Astrocyte (in vitro differentiated cells and primary cell): Measurements from ENCODE around the gene STON2. TPM values are rescaled to one million over a fixed set of nuclear protein-coding genes. Genes with fewer than 3 reads are reported as not detected.

Experiments used
- DNase-seq: peaks from one replicate; pipeline ENCODE4 v3.0.0-alpha.2; 2010; ENCODE audit warnings: low read depth
- FAIRE-seq: peaks from 2 replicates; lab custom pipeline; 2011; peaks lifted over from hg19 to GRCh38; lab: Jason Lieb, UNC
- H2AFZ ChIP-seq: 2 replicates; pipeline ENCODE4 v1.6.0; 2012; ENCODE audit warnings: low read depth, low read length, inconsistent platforms
- H3K27ac ChIP-seq: 2 replicates; pipeline ENCODE4 v1.5.1; 2011; ENCODE audit warnings: low read depth, low read length, inconsistent platforms
- H3K27me3 ChIP-seq: 2 replicates; pipeline ENCODE4 v1.6.0; 2011; ENCODE audit warnings: low read length, inconsistent platforms; ENCODE audit not compliant: insufficient read depth
- H3K36me3 ChIP-seq: 2 replicates; pipeline ENCODE4 v1.5.1; 2011; ENCODE audit warnings: low read length, inconsistent platforms; ENCODE audit not compliant: insufficient read depth
- H3K4me1 ChIP-seq: 2 replicates; pipeline ENCODE4 v1.5.1; 2011; ENCODE audit warnings: low read length, inconsistent platforms; ENCODE audit not compliant: insufficient read depth
- H3K4me2 ChIP-seq: 2 replicates; pipeline ENCODE4 v1.6.0; 2012; ENCODE audit warnings: low read length, inconsistent platforms
- H3K4me3 ChIP-seq: 2 replicates; pipeline ENCODE4 v1.5.1; 2011; ENCODE audit warnings: low read depth, mild to moderate bottlenecking, low read length, inconsistent platforms; ENCODE audit not compliant: insufficient read depth
- H3K79me2 ChIP-seq: 2 replicates; pipeline ENCODE4 v1.6.0; 2012; ENCODE audit warnings: mild to moderate bottlenecking, low read length, inconsistent platforms; ENCODE audit not compliant: insufficient read depth
- H3K9ac ChIP-seq: 2 replicates; pipeline ENCODE4 v1.6.0; 2012; ENCODE audit warnings: mild to moderate bottlenecking, low read length, inconsistent platforms
- H3K9me3 ChIP-seq: 2 replicates; pipeline ENCODE4 v1.5.1; 2012; ENCODE audit warnings: low read depth, mild to moderate bottlenecking, low read length, inconsistent platforms; ENCODE audit not compliant: insufficient read depth
- H4K20me1 ChIP-seq: 2 replicates; pipeline ENCODE4 v1.6.0; 2012; ENCODE audit warnings: low read length, inconsistent platforms; ENCODE audit not compliant: insufficient read depth
- H3K27ac Mint-ChIP-seq: one replicate; pipeline ENCODE4 v1.8.0; 2021; ENCODE audit warnings: mild to moderate bottlenecking, mixed read lengths; ENCODE audit not compliant: unreplicated experiment
- H3K27me3 Mint-ChIP-seq: one replicate; pipeline ENCODE4 v1.8.0; 2021; ENCODE audit warnings: low read depth, mixed read lengths; ENCODE audit not compliant: unreplicated experiment
- H3K36me3 Mint-ChIP-seq: one replicate; pipeline ENCODE4 v1.8.0; 2021; ENCODE audit warnings: low read depth, mixed read lengths; ENCODE audit not compliant: unreplicated experiment
- H3K4me1 Mint-ChIP-seq: one replicate; pipeline ENCODE4 v1.8.0; 2021; ENCODE audit warnings: low read depth, mixed read lengths; ENCODE audit not compliant: unreplicated experiment
- H3K4me3 Mint-ChIP-seq: one replicate; pipeline ENCODE4 v1.8.0; 2021; ENCODE audit warnings: mild to moderate bottlenecking, moderate library complexity, mixed read lengths; ENCODE audit not compliant: unreplicated experiment
- H3K9me3 Mint-ChIP-seq: one replicate; pipeline ENCODE4 v1.8.0; 2021; ENCODE audit warnings: mild to moderate bottlenecking, mixed read lengths; ENCODE audit not compliant: unreplicated experiment
- CTCF ChIP-seq: IDR thresholded peaks from 2 replicates; pipeline ENCODE4 v1.5.1; 2011; ENCODE audit warnings: low read depth, mild to moderate bottlenecking, inconsistent platforms, low read length, moderate library complexity; ENCODE audit not compliant: insufficient read depth
- EZH2 ChIP-seq: IDR thresholded peaks from 2 replicates; pipeline ENCODE4 v1.6.1; 2012; ENCODE audit warnings: mild to moderate bottlenecking, low read length, inconsistent platforms; ENCODE audit not compliant: insufficient read depth
- total RNA-seq: library from RNA; stranded (reverse); gene quantifications from 2 replicates; pipeline ENCODE4 v1.2.1, GENCODE V29; 2021

Gene STON2
- total RNA-seq, 1 donor from 2014 or later = 52.9 TPM

GRCh38 chr14:81336009-81336408 lies 64.1 kb downstream of the STON2 start:
- Histone ChIP-seq H3K4me3 (no peak overlapping the region), H3K9ac (no peak overlapping the region), H3K36me3 (no peaks in the 10 kb centered on the region), H3K9me3 (no peaks in the 10 kb centered on the region), H4K20me1 (no peaks in the 10 kb centered on the region), H3K4me2 (no peak overlapping the region), H2AFZ (no peak overlapping the region), H3K27ac (no peak overlapping the region), H3K4me1 (no peaks in the 10 kb centered on the region), H3K79me2 (no peaks in the 10 kb centered on the region), H3K27me3 (no peaks in the 10 kb centered on the region)
- Mint-ChIP-seq H3K36me3 (peaks cover 2% of the 10 kb centered on the region), H3K4me1 (peaks cover 4% of the 10 kb centered on the region), H3K4me3 (no peak overlapping the region), H3K9me3 (peaks cover 6% of the 10 kb centered on the region), H3K27me3 (peaks cover 7% of the 10 kb centered on the region), H3K27ac (no peak overlapping the region)
- no peak for FAIRE-seq
- DNase-seq = no peak
- TF ChIP-seq CTCF (no peak), EZH2 (no peak)

GRCh38 chr14:81332725-81333124 lies 67.4 kb downstream of the STON2 start:
- Mint-ChIP-seq H3K27ac (no peak overlapping the region), H3K4me1 (peaks cover 15% of the 10 kb centered on the region), H3K4me3 (no peak overlapping the region), H3K27me3 (peaks cover 7% of the 10 kb centered on the region), H3K36me3 (peaks cover 2% of the 10 kb centered on the region), H3K9me3 (peaks cover 6% of the 10 kb centered on the region)
- H3K4me1 ChIP-seq = no peaks in the 10 kb centered on the region
- H3K4me3 ChIP-seq = no peak overlapping the region
- no peak overlapping the region for H3K27ac ChIP-seq
- no peak for TF ChIP-seq EZH2
- TF ChIP-seq CTCF = no peak
- DNase-seq (no peak), FAIRE-seq (no peak)
- no peaks in the 10 kb centered on the region for H3K79me2 ChIP-seq
- no peaks in the 10 kb centered on the region for H3K36me3 ChIP-seq
- H3K27me3 ChIP-seq = no peaks in the 10 kb centered on the region
- H3K9me3 ChIP-seq = no peaks in the 10 kb centered on the region
- H4K20me1 ChIP-seq = no peaks in the 10 kb centered on the region
- H3K9ac ChIP-seq = no peak overlapping the region
- no peak overlapping the region for H3K4me2 ChIP-seq
- H2AFZ ChIP-seq = no peak overlapping the region

GRCh38 chr14:81331229-81332021 lies 68.7 kb downstream of the STON2 start:
- no peak for DNase-seq
- H4K20me1 ChIP-seq = no peaks in the 10 kb centered on the region
- H3K4me1 ChIP-seq = no peaks in the 10 kb centered on the region
- H3K27me3 Mint-ChIP-seq = peaks cover under 1% of the 10 kb centered on the region
- H3K9me3 ChIP-seq = no peaks in the 10 kb centered on the region
- no peak overlapping the region for H3K9ac ChIP-seq
- H3K36me3 Mint-ChIP-seq = peaks cover under 1% of the 10 kb centered on the region
- H3K27ac Mint-ChIP-seq = peak overlapping the region; percentile 36
- no peaks in the 10 kb centered on the region for H3K36me3 ChIP-seq
- TF ChIP-seq CTCF (no peak), EZH2 (no peak)
- peaks cover 15% of the 10 kb centered on the region for H3K4me1 Mint-ChIP-seq
- H3K27me3 ChIP-seq = no peaks in the 10 kb centered on the region
- H3K4me3 Mint-ChIP-seq = no peak overlapping the region
- H3K27ac ChIP-seq = no peak overlapping the region
- no peaks in the 10 kb centered on the region for H3K79me2 ChIP-seq
- no peak for FAIRE-seq
- no peak overlapping the region for H2AFZ ChIP-seq
- H3K9me3 Mint-ChIP-seq = peaks cover under 1% of the 10 kb centered on the region
- H3K4me2 ChIP-seq = no peak overlapping the region
- H3K4me3 ChIP-seq = no peak overlapping the region
